Peyer's patch (tissue), 4 donors: ENCODE measurements around the gene HS3ST2. TPM values are rescaled to one million over a fixed set of nuclear protein-coding genes. Genes with fewer than 3 reads are reported as not detected.

Source experiments
- DNase-seq, 3 donors: peaks; one replicate each; pipeline ENCODE4 v3.0.0-alpha.2; 2017 to 2019
- H3K27ac ChIP-seq, 4 donors: fragments of 200-600 bp; sonication (generic); one replicate each; pipeline ENCODE4 v1.5.1; 2016 to 2019
- H3K27me3 ChIP-seq, 2 donors: fragments of 200-600 bp; sonication (generic); one replicate each; pipeline ENCODE4 v1.5.1; 2019
- H3K36me3 ChIP-seq, 3 donors: fragments of 200-600 bp; sonication (generic); one replicate each; pipeline ENCODE4 v1.5.1; 2016 to 2019
- H3K4me1 ChIP-seq, 4 donors: fragments of 200-600 bp; sonication (generic); one replicate each; pipeline ENCODE4 v1.5.1; 2016 to 2019
- H3K4me3 ChIP-seq, 4 donors: fragments of 200-600 bp; sonication (generic); 1 replicate in 3 of 4; 2 replicates in 1 of 4; pipeline ENCODE4 v1.5.1; 2016 to 2019; ENCODE audit warnings: mild to moderate bottlenecking in 1 of 4
- H3K9me3 ChIP-seq, 4 donors: fragments of 200-600 bp; sonication (generic); one replicate each; pipeline ENCODE4 v1.5.1; 2016 to 2019; ENCODE audit warnings: mild to moderate bottlenecking in 1 of 4
- CTCF ChIP-seq, 6 experiments: fragments of 450-650 bp in 4 of 6; fragments of 200-600 bp in 2 of 6; sonication (generic) in 1 of 6; IDR thresholded peaks; one replicate each; pipeline ENCODE4 v1.5.1; 2017 to 2019; ENCODE audit warnings: antibody characterized with exemption in 6 of 6, mild to moderate bottlenecking in 3 of 6, moderate library complexity in 1 of 6
- POLR2A ChIP-seq, 2 donors: fragments of 450-650 bp; IDR thresholded peaks; one replicate each; pipeline ENCODE4 v1.5.1; 2017; ENCODE audit warnings: antibody characterized with exemption in 2 of 2, mild to moderate bottlenecking in 2 of 2, moderate library complexity in 2 of 2
- total RNA-seq, 4 donors: library from RNA; depleted of rRNA; stranded (reverse); fragments of >200 nt; gene quantifications; one replicate each; pipeline ENCODE4 v1.1.0, GENCODE V29; 2016

Gene HS3ST2
- total RNA-seq, 4 donors from 2014 or later: 0.40 TPM; not detected in 3

GRCh38 chr16:22903716-22904115 lies 89.8 kb downstream of the HS3ST2 start:
- no peak for DNase-seq
- Histone ChIP-seq H3K27ac (no peak overlapping the region), H3K4me1 (no peaks in the 10 kb centered on the region), H3K4me3 (no peak overlapping the region), H3K9me3 (no peaks in the 10 kb centered on the region), H3K36me3 (no peaks in the 10 kb centered on the region), H3K27me3 (no peaks in the 10 kb centered on the region)
- TF ChIP-seq CTCF (IDR thresholded peaks at IDR 0.05) (no peak), POLR2A (IDR thresholded peaks at IDR 0.05) (no peak)

GRCh38 chr16:22912654-22913053 lies 98.7 kb downstream of the HS3ST2 start:
- H3K27ac ChIP-seq: no peak overlapping the region
- no peak for DNase-seq
- no peaks in the 10 kb centered on the region for H3K36me3 ChIP-seq
- no peaks in the 10 kb centered on the region for H3K4me1 ChIP-seq
- H3K27me3 ChIP-seq: no peaks in the 10 kb centered on the region
- no peaks in the 10 kb centered on the region for H3K9me3 ChIP-seq
- TF ChIP-seq CTCF (IDR thresholded peaks at IDR 0.05): no peak
- TF ChIP-seq POLR2A (IDR thresholded peaks at IDR 0.05): no peak
- H3K4me3 ChIP-seq: no peak overlapping the region

GRCh38 chr16:22915003-22915402 lies 101.0 kb downstream of the HS3ST2 start:
- TF ChIP-seq CTCF (IDR thresholded peaks at IDR 0.05): no peak
- TF ChIP-seq POLR2A (IDR thresholded peaks at IDR 0.05): no peak

GRCh38 chr16:22923491-22923890 lies 109.5 kb downstream of the HS3ST2 start:
- Histone ChIP-seq H3K27me3 (no peaks in the 10 kb centered on the region), H3K4me3 (no peak overlapping the region), H3K27ac (no peak overlapping the region), H3K9me3 (no peaks in the 10 kb centered on the region), H3K36me3 (no peaks in the 10 kb centered on the region), H3K4me1 (no peaks in the 10 kb centered on the region)
- no peak for DNase-seq
- TF ChIP-seq CTCF (IDR thresholded peaks at IDR 0.05): no peak
- no peak for TF ChIP-seq POLR2A (IDR thresholded peaks at IDR 0.05)

More at GRCh38 chr16:22915003-22915402, 101.0 kb downstream of the HS3ST2 start:
- Histone ChIP-seq H3K4me1 (no peaks in the 10 kb centered on the region), H3K27me3 (no peaks in the 10 kb centered on the region), H3K36me3 (no peaks in the 10 kb centered on the region), H3K27ac (no peak overlapping the region), H3K9me3 (no peaks in the 10 kb centered on the region), H3K4me3 (no peak overlapping the region)
- no peak for DNase-seq

GRCh38 chr16:22924492-22924891 lies 110.5 kb downstream of the HS3ST2 start:
- Histone ChIP-seq H3K27ac (no peak overlapping the region), H3K27me3 (no peaks in the 10 kb centered on the region), H3K36me3 (no peaks in the 10 kb centered on the region), H3K9me3 (no peaks in the 10 kb centered on the region), H3K4me3 (no peak overlapping the region), H3K4me1 (no peaks in the 10 kb centered on the region)
- TF ChIP-seq CTCF (IDR thresholded peaks at IDR 0.05) (no peak), POLR2A (IDR thresholded peaks at IDR 0.05) (no peak)
- DNase-seq: no peak

- no peak for TF ChIP-seq POLR2A (IDR thresholded peaks at IDR 0.05)
- no peak for TF ChIP-seq CTCF (IDR thresholded peaks at IDR 0.05)
- no peaks in the 10 kb centered on the region for H3K9me3 ChIP-seq
- no peak overlapping the region for H3K4me3 ChIP-seq
- H3K27ac ChIP-seq: no peak overlapping the region
- no peaks in the 10 kb centered on the region for H3K36me3 ChIP-seq
- no peaks in the 10 kb centered on the region for H3K4me1 ChIP-seq
- no peaks in the 10 kb centered on the region for H3K27me3 ChIP-seq
- no peak for DNase-seq
Observed at GRCh38 chr16:22926105-22926751, 112.3 kb downstream of the HS3ST2 start.
